ENCODE measurements around the gene GLIPR2.
"Not testable (repeated sequence)": the region's sequence is repeated elsewhere in the genome, so short reads cannot be mapped to it uniquely, and the experiment has no call there.

The GLIPR2 gene

GRCh38 chr9:36113999-36114398 is 22.5 kb upstream of the GLIPR2 start:
- H3K9me3 Mint-ChIP-seq, result no peaks in the 10 kb centered on the region
- H3K36me3 Mint-ChIP-seq, result peaks cover 8% of the 10 kb centered on the region
- H3K4me3 Mint-ChIP-seq, result no peak overlapping the region
- no peaks in the 10 kb centered on the region for H3K27me3 Mint-ChIP-seq
- no peak overlapping the region for H3K27ac Mint-ChIP-seq
- H3K4me1 Mint-ChIP-seq, result no peaks in the 10 kb centered on the region
- no peak for ATAC-seq

GRCh38 chr9:36116593-36116992 is 19.9 kb upstream of the GLIPR2 start:
- Mint-ChIP-seq H3K27ac (no peak overlapping the region), H3K4me3 (no peak overlapping the region), H3K27me3 (no peaks in the 10 kb centered on the region), H3K9me3 (no peaks in the 10 kb centered on the region), H3K36me3 (peaks cover 9% of the 10 kb centered on the region), H3K4me1 (no peaks in the 10 kb centered on the region)
- ATAC-seq, result no peak

DNA sequence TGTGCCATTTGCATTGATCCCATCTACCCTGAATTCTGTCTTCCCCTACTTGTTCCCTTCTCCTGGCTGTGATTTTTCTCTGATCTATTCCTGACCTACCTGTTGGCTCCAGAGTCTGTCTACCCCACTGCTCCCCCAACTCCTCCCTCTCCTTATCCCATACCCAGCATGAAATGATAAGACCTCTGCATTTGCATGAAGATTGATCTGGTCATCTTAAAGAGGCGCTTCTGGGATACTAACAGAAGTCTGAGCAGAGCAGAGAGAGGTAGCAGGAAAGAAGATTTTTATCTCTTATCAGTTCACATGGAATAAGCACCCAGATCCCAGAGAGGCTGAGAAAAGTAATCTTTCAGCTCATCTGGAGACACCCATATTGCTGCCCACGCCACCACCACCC is 18.3 kb upstream of the GLIPR2 start:
- Mint-ChIP-seq H3K27ac (no peak overlapping the region), H3K4me1 (no peaks in the 10 kb centered on the region), H3K27me3 (no peaks in the 10 kb centered on the region), H3K4me3 (no peak overlapping the region), H3K36me3 (peaks cover 16% of the 10 kb centered on the region), H3K9me3 (no peaks in the 10 kb centered on the region)
- ATAC-seq, result no peak

DNA sequence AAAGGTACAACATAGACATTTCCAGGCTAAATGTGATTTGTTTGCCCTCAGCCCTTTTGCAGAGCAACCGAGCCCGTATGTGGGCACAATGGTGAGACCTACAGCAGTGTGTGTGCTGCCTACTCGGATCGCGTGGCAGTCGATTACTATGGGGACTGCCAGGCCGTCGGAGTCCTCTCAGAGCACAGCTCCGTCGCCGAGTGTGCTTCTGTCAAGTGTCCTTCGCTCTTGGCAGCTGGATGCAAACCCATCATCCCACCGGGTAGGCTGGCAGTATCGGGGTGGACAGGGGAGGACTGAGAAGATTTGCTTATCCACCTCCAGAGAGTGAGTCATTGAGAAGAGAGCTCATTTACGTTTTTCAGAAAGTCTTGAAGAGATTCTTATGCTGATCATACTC is 17.8 kb upstream of the GLIPR2 start:
- Mint-ChIP-seq H3K9me3 (no peaks in the 10 kb centered on the region), H3K27ac (no peak overlapping the region), H3K4me3 (no peak overlapping the region), H3K36me3 (peaks cover 16% of the 10 kb centered on the region), H3K4me1 (no peaks in the 10 kb centered on the region), H3K27me3 (no peaks in the 10 kb centered on the region)
- no peak for ATAC-seq

DNA sequence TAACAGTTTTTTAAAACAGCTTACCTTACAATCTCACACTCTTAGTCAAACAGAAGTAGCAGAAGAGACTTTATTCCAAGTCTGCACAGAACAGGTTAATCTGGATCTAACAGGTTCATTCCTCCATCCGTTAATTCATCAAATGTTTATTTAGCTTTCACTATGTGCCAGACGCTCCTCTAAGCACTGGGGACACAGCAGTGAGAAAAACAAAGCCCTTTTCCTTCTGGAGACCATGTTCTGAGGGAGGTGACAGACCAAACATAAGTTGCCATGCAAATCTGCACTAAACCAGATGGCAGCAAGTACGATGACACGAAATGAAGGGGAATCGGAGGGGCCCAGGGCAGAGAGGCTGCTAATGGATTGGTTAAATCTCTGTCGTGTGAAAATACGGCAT is 17.1 kb upstream of the GLIPR2 start:
- H3K4me1 Mint-ChIP-seq, result no peaks in the 10 kb centered on the region
- no peak overlapping the region for H3K27ac Mint-ChIP-seq
- no peaks in the 10 kb centered on the region for H3K27me3 Mint-ChIP-seq
- ATAC-seq, result no peak
- H3K4me3 Mint-ChIP-seq, result no peak overlapping the region
- peaks cover 16% of the 10 kb centered on the region for H3K36me3 Mint-ChIP-seq
- H3K9me3 Mint-ChIP-seq, result no peaks in the 10 kb centered on the region

- Mint-ChIP-seq H3K9me3 (no peaks in the 10 kb centered on the region), H3K27ac (no peak overlapping the region), H3K36me3 (peaks cover 16% of the 10 kb centered on the region), H3K4me1 (no peaks in the 10 kb centered on the region), H3K4me3 (no peak overlapping the region), H3K27me3 (no peaks in the 10 kb centered on the region)
- no peak for ATAC-seq
These were observed 15.8 kb upstream of the GLIPR2 start for GRCh38 chr9:36120705-36121104.

- H3K4me3 Mint-ChIP-seq, result no peak overlapping the region
- peaks cover 16% of the 10 kb centered on the region for H3K36me3 Mint-ChIP-seq
- no peak overlapping the region for H3K27ac Mint-ChIP-seq
- ATAC-seq, result no peak
- no peaks in the 10 kb centered on the region for H3K9me3 Mint-ChIP-seq
- H3K27me3 Mint-ChIP-seq, result no peaks in the 10 kb centered on the region
- no peaks in the 10 kb centered on the region for H3K4me1 Mint-ChIP-seq
These were observed 14.6 kb upstream of the GLIPR2 start for GRCh38 chr9:36121971-36122370.

DNA sequence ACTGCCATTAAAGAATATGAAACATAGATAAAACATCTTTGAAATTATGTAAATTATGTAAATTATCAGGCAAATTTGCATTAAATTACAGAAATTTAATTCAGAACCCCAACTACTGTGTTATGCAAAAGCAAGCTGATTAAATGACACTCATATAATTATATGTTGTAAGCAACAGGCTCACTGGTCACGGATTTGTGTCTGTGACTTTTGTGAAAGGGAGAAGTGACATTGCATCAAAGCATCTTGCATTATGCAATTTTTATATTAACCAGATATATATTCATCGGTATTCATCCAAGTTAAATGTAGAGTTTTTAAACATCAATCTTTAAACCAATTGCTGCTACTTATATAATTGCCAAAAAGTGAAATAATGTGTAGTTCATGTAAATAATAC is 13.0 kb upstream of the GLIPR2 start:
- peaks cover 14% of the 10 kb centered on the region for H3K4me1 Mint-ChIP-seq
- H3K27ac Mint-ChIP-seq, result no peak overlapping the region
- no peaks in the 10 kb centered on the region for H3K27me3 Mint-ChIP-seq
- H3K9me3 Mint-ChIP-seq, result no peaks in the 10 kb centered on the region
- no peak overlapping the region for H3K4me3 Mint-ChIP-seq
- peaks cover 11% of the 10 kb centered on the region for H3K36me3 Mint-ChIP-seq
- ATAC-seq, result no peak

GRCh38 chr9:36125062-36125855 is 11.3 kb upstream of the GLIPR2 start:
- Mint-ChIP-seq H3K9me3 (no peaks in the 10 kb centered on the region), H3K36me3 (peaks cover 11% of the 10 kb centered on the region), H3K27ac (no peak overlapping the region), H3K4me3 (no peak overlapping the region), H3K27me3 (no peaks in the 10 kb centered on the region), H3K4me1 (peaks cover 15% of the 10 kb centered on the region)
- ATAC-seq, result peak; percentile 16

- no peak for ATAC-seq
- peaks cover 11% of the 10 kb centered on the region for H3K36me3 Mint-ChIP-seq
- no peak overlapping the region for H3K27ac Mint-ChIP-seq
- no peaks in the 10 kb centered on the region for H3K27me3 Mint-ChIP-seq
- H3K4me1 Mint-ChIP-seq, result peaks cover 15% of the 10 kb centered on the region
- H3K9me3 Mint-ChIP-seq, result no peaks in the 10 kb centered on the region
- no peak overlapping the region for H3K4me3 Mint-ChIP-seq
These were observed 10.4 kb upstream of the GLIPR2 start for GRCh38 chr9:36126016-36126730.

DNA sequence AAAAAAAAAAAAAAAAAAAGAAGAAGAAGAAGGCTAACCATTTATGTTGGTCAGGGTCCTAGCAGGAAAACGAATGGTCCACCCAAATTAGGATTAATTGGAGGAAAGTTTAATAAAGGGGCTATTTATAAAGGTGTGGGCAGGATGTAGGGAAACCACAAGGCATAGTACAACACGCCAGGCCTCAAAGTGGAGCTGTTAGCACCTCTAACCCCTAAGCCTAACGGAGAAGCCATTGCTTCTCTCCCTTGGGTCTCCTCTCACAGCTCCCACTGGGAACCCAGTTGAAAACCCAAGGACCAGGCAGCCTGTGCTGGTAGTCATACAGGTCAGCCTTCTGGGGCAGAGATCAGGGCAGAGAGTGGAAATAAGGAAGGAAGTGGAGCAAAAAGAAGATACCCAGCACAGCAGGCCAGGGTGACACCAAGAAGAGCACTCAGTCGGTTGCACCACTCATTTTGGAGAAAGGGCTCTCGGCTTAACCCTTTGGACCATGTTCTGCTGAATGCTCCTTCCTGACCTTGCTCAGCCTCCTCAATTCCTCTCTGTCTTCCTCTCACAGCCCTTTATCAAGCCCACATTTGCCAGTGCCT is 8.8 kb upstream of the GLIPR2 start:
- ATAC-seq, result peak; percentile 58
- no peak overlapping the region for H3K4me3 Mint-ChIP-seq
- no peaks in the 10 kb centered on the region for H3K9me3 Mint-ChIP-seq
- peaks cover 15% of the 10 kb centered on the region for H3K4me1 Mint-ChIP-seq
- H3K27ac Mint-ChIP-seq, result peak overlapping the region; percentile 65
- H3K27me3 Mint-ChIP-seq, result no peaks in the 10 kb centered on the region
- H3K36me3 Mint-ChIP-seq, result no peaks in the 10 kb centered on the region

DNA sequence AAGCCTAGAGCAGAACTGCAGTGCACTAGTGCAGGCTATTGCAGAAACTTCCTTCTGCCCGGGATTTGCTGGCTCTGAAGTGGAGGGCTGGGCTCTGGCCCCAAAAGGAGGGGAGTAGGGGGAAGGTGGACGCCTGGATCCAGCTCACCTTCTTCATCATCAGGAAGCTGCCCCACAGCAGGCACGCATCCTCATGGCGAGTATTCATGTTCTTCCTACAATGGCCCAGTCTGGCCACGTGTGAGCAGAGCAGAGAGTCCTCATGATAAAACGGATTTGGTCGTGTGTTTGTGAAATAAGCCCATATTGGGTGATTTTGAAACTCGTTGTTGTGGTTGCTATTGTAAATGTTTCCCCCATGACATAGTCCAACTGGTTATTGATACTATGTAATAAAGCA is 8.2 kb upstream of the GLIPR2 start:
- peak overlapping the region; percentile 65 for H3K27ac Mint-ChIP-seq
- ATAC-seq, result no peak
- H3K27me3 Mint-ChIP-seq, result no peaks in the 10 kb centered on the region
- no peak overlapping the region for H3K4me3 Mint-ChIP-seq
- H3K36me3 Mint-ChIP-seq, result no peaks in the 10 kb centered on the region
- H3K4me1 Mint-ChIP-seq, result peaks cover 15% of the 10 kb centered on the region
- no peaks in the 10 kb centered on the region for H3K9me3 Mint-ChIP-seq

GRCh38 chr9:36129139-36129538 is 7.4 kb upstream of the GLIPR2 start:
- Mint-ChIP-seq H3K27me3 (no peaks in the 10 kb centered on the region), H3K4me1 (peaks cover 15% of the 10 kb centered on the region), H3K27ac (no peak overlapping the region), H3K36me3 (no peaks in the 10 kb centered on the region), H3K9me3 (no peaks in the 10 kb centered on the region), H3K4me3 (no peak overlapping the region)
- ATAC-seq, result no peak

DNA sequence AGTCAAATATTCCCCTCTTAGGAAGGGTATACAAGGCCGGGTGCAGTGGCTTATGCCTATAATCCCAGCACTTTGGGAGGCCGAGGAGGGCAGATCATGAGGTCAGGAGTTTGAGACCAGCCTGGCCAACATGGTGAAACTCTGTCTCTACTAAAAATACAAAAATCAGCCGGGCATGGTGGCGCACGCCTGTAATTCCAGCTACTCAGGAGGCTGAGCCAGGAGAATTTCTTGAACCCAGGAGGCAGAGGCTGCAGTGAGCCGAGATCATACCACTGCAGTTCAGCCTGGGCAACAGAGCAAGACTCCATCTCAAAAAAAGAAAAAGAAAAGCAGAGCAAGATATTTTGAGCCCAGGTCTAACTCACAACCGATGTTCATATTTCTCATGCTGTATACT is 4.9 kb upstream of the GLIPR2 start:
- not testable (repeated sequence) for H3K4me3 Mint-ChIP-seq, H3K9me3 Mint-ChIP-seq, H3K36me3 Mint-ChIP-seq, H3K27me3 Mint-ChIP-seq, H3K27ac Mint-ChIP-seq, ATAC-seq
- peaks cover 23% of the 10 kb centered on the region for H3K4me1 Mint-ChIP-seq

DNA sequence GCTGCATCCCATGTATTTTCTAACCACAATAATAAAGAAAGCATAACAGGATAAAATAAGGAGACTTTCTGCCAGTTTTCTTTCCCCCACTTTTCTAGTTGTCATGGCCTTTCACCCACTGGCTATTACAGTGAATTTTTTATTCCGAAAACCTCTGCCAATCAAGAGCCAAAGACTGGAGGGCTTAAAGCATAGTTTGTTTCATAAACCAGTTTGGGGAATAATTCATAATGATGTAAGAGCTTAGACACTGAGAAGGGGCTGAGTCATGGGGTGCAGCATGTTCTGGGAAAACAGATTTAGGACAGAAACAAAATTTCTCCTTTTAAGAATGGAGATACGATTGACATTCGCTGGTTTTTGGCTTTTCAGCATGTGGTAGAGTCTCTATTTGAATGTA is 4.4 kb upstream of the GLIPR2 start:
- H3K4me3 Mint-ChIP-seq, result no peak overlapping the region
- no peaks in the 10 kb centered on the region for H3K9me3 Mint-ChIP-seq
- H3K27me3 Mint-ChIP-seq, result no peaks in the 10 kb centered on the region
- H3K4me1 Mint-ChIP-seq, result peaks cover 26% of the 10 kb centered on the region
- no peak for ATAC-seq
- no peak overlapping the region for H3K27ac Mint-ChIP-seq
- H3K36me3 Mint-ChIP-seq, result no peaks in the 10 kb centered on the region
